GM12878 (cell line): ENCODE results near the gene COL13A1. TPM values are rescaled to one million over a fixed set of nuclear protein-coding genes. Genes with fewer than 3 reads are reported as not detected.

Experiments used
- ATAC-seq: fragments of 200-7000 bp; cut with Tn5 transposase; 3 replicates; pipeline ENCODE4 v1.9.1; 2020; ENCODE audit warnings: mild to moderate bottlenecking, moderate library complexity
- BruUV-seq: library from RNA; stranded (reverse); fragments of 400-500 nt; replicated peaks from 2 replicates; lab custom pipeline; 2021; lab: Mats Ljungman, UMichigan
- CTCF ChIA-PET: fragments of 300-600 bp; sonication (Branson Sonifier 250); formaldehyde crosslinking; extraction: SDS; loops from one replicate; lab custom pipeline; 2021; ENCODE audit warnings: inconsistent platforms; lab: Yijun Ruan, JAX
- POLR2A ChIA-PET: fragments of 350-600 bp; formaldehyde crosslinking; extraction: SDS; loops from one replicate; lab custom pipeline; 2021; ENCODE audit warnings: inconsistent platforms; lab: Charles Lee
- RAD21 ChIA-PET: fragments of 300-600 bp; sonication (Branson Sonifier 250); formaldehyde crosslinking; loops from one replicate; lab custom pipeline; 2023; ENCODE audit warnings: antibody characterized with exemption; ENCODE audit not compliant: unreplicated experiment; lab: Charles Lee
- SMC1A ChIA-PET: fragments of 300-600 bp; sonication (Branson Sonifier 250); formaldehyde crosslinking; loops from one replicate; lab custom pipeline; 2023; ENCODE audit not compliant: unreplicated experiment, uncharacterized antibody; lab: Charles Lee
- DNase-seq: peaks from one replicate; pipeline ENCODE4 v3.0.0-alpha.2; 2011; ENCODE audit warnings: low read depth, low spot score
- FAIRE-seq: peaks from 3 replicates; lab custom pipeline; 2011; peaks lifted over from hg19 to GRCh38; lab: Jason Lieb, UNC
- H2AFZ ChIP-seq: 2 replicates; pipeline ENCODE4 v1.6.0; 2011; ENCODE audit warnings: low read depth, low read length, control low read depth; ENCODE audit not compliant: control insufficient read depth
- H3K27ac ChIP-seq: 2 replicates; pipeline ENCODE4 v1.5.1; 2011; ENCODE audit warnings: control low read depth; ENCODE audit not compliant: control insufficient read depth, insufficient read depth
- H3K27me3 ChIP-seq, 2 experiments: replicated peaks in 1 of 2; 2 replicates each; pipeline versions ENCODE4 v1.6.0 to v1.6.1; 2011; ENCODE audit warnings: low read length in 1 of 2; ENCODE audit not compliant: control insufficient read depth in 2 of 2, insufficient read depth in 2 of 2
- H3K36me3 ChIP-seq, 2 experiments: 2 replicates each; pipeline ENCODE4 v1.5.1; 2011; ENCODE audit warnings: low read length in 1 of 2; ENCODE audit not compliant: control insufficient read depth in 2 of 2, insufficient read depth in 2 of 2
- H3K4me1 ChIP-seq: 2 replicates; pipeline ENCODE4 v1.6.1; 2011; ENCODE audit warnings: mild to moderate bottlenecking, low read length, moderate library complexity, mixed read lengths; ENCODE audit not compliant: control insufficient read depth, insufficient read depth
- H3K4me2 ChIP-seq: 2 replicates; pipeline ENCODE4 v1.6.0; 2011; ENCODE audit warnings: control low read depth; ENCODE audit not compliant: control insufficient read depth, insufficient read depth
- H3K4me3 ChIP-seq: fragments of 200-600 bp; sonication (generic); 2 replicates; pipeline ENCODE4 v1.5.1; 2016
- H3K79me2 ChIP-seq: 2 replicates; pipeline ENCODE4 v1.6.0; 2011; ENCODE audit warnings: low read length; ENCODE audit not compliant: control insufficient read depth, insufficient read depth
- H3K9ac ChIP-seq: 2 replicates; pipeline ENCODE4 v1.8.0; 2011; ENCODE audit warnings: low read length, control low read depth, mixed read lengths; ENCODE audit not compliant: control insufficient read depth, insufficient read depth
- H3K9me3 ChIP-seq: replicated peaks from 3 replicates; pipeline ENCODE4 v1.5.1; 2011; ENCODE audit warnings: mild to moderate bottlenecking, low read length; ENCODE audit not compliant: control insufficient read depth, insufficient read depth
- H4K20me1 ChIP-seq: 2 replicates; pipeline ENCODE4 v1.6.0; 2011; ENCODE audit not compliant: control insufficient read depth, insufficient read depth
- NFYA ChIP-seq: IDR thresholded peaks from 2 replicates; pipeline ENCODE4 v1.6.1; 2011; ENCODE audit warnings: low read depth, mild to moderate bottlenecking, low read length, improper control_type of control experiment, borderline replicate concordance
- SMAD1 ChIP-seq: fragments of 450-650 bp; IDR thresholded peaks from 2 replicates; pipeline ENCODE4 v1.6.1; 2018; ENCODE audit warnings: mild to moderate bottlenecking, low read depth; ENCODE audit not compliant: partially characterized antibody
- SMC3 ChIP-seq: IDR thresholded peaks from 2 replicates; pipeline ENCODE4 v1.6.1; 2011; ENCODE audit warnings: low read length, improper control_type of control experiment, borderline replicate concordance
- ZZZ3 ChIP-seq: IDR thresholded peaks from 2 replicates; pipeline ENCODE4 v1.6.1; 2011; ENCODE audit warnings: low read depth; ENCODE audit not compliant: control insufficient read depth, insufficient read length
- WGBS: methylation state at CpG from one replicate; pipeline ENCODE4 v1.1.6; 2016; ENCODE audit warnings: low lambda C conversion rate; ENCODE audit not compliant: insufficient replicate concordance, insufficient coverage; ENCODE audit errors: missing lambda C conversion rate; 5-methylcytosine and 5-hydroxymethylcytosine counted together
- in situ Hi-C: fragments of 300-500 bp; cut with MboI; formaldehyde crosslinking; loops from 9 replicates; pipeline ENCODE4 v1.14.3; 2018; ENCODE audit warnings: mixed read lengths
- intact Hi-C: fragments of 100-400 bp; cut with micrococcal nuclease; formaldehyde crosslinking; loops from one replicate; pipeline ENCODE4 v1.14.2; 2022; ENCODE audit not compliant: unreplicated experiment
- polyA plus RNA-seq, 11 experiments: library from polyadenylated mRNA; depleted of rRNA in 4 of 11; unstranded in 6 of 11; stranded (reverse) in 5 of 11; fragments of >200 nt; fragmentation: Nextera tagmentation in 4 of 11; fragmentation: Illumina TruSeq in 1 of 11; extraction: Ambion mirVana in 4 of 11; extraction: Trizol in 1 of 11; gene quantifications; 1 replicate in 1 of 11; 2 replicates in 10 of 11; pipeline versions ENCODE4 v1.2.1 to v1.2.3, GENCODE V29; 2011 to 2016; ENCODE audit warnings: inconsistent platforms in 2 of 11, missing spikeins in 2 of 11, low read depth in 1 of 11
- total RNA-seq, 4 experiments: library from RNA; depleted of rRNA in 3 of 4; stranded (reverse); fragments of >200 nt in 3 of 4; fragmentation: Illumina TruSeq in 1 of 4; extraction: Trizol in 1 of 4; gene quantifications; 2 replicates each; pipeline versions ENCODE4 v1.2.1 to v1.2.3, GENCODE V29; 2013 to 2021
- TF ChIP-seq, protein P1 (sequence below): IDR thresholded peaks from 2 replicates; pipeline ENCODE4 v1.6.1; 2011; ENCODE audit warnings: low read depth, mild to moderate bottlenecking, low read length, moderate library complexity, borderline replicate concordance; ENCODE audit errors: extremely low read depth

Gene COL13A1
- total and polyA plus RNA-seq, 10 of the 15 experiments (the other 5 are each of a cell fraction or from before 2014, with no cell fraction given) = 0.03 to 0.15 (median 0.05) TPM; not detected in 7

DNA sequence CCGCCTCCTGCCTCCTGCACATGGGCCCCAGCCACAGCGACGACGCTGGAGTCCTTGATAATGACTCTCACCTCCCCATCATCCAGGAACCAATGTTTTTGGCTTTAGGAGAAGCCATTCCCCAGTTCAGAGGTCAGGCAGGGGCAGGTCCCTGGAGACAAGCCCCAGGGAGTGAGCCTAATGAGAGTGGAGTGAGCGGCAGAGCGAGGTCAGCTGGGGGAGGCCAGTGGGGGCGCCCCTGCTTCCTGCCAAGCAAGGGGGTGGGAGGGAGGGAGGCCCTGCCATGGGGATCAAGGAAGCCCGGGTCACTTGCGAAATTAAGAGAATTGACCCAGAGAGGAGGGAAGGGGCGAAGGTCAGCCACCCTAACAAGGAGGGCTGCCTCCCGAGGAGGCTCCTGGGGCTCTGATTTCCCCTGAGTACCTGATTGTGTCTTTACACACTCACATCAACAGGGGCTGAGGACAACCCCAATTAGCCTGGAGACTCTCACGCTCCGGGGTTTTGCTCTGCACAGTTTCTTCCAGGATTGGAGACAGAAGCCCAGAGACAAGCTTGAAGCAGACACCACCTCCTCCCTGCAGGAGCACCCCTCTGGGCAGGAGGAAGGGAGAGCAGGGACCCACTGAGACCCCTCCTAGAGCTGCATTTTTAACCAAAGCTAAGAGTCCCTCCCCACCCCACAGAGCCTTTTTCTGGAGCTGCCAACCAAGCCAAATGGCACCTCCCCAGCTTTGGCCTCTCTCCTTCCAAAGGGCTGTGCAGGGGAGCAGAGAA lies 112.1 kb downstream of the COL13A1 start:
- H3K27me3 ChIP-seq = peaks cover 0 to 3% of the 10 kb centered on the region in 2 experiments; a peak in 3 of 4 replicates
- no peak overlapping the region for H3K27ac ChIP-seq
- WGBS = 38% methylated on average over 8 of the region's 13 CpGs
- ATAC-seq = no peak
- no peaks in the 10 kb centered on the region for H3K9me3 ChIP-seq
- no peak overlapping the region for H3K4me3 ChIP-seq
- DNase-seq = no peak
- no peaks in the 10 kb centered on the region for H3K79me2 ChIP-seq
- no peak overlapping the region for H3K9ac ChIP-seq
- RAD21 ChIA-PET = interaction anchor here (1.0 to 3.6 kb wide), 5 partner anchors 31 to 233 kb away, joined by 5 to 22 read pairs (median 5); partner anchors contain the start of gene TYSND1
- H3K4me2 ChIP-seq = no peak overlapping the region
- H2AFZ ChIP-seq = no peak overlapping the region
- in situ Hi-C loops = no loop called here
- H3K36me3 ChIP-seq = no peaks in the 10 kb centered on the region
- no peak for TF ChIP-seq SMAD1
- TF ChIP-seq ZZZ3 = no peak
- no peak for TF ChIP-seq NFYA
- TF ChIP-seq, protein P1, sequence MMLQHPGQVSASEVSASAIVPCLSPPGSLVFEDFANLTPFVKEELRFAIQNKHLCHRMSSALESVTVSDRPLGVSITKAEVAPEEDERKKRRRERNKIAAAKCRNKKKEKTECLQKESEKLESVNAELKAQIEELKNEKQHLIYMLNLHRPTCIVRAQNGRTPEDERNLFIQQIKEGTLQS = no peak
- no peak for TF ChIP-seq SMC3
- TF ChIP-seq, all 136 proteins: peak for 0
- intact Hi-C loops = loop anchor here (2.0 to 10.0 kb wide), 3 partner anchors 127 to 399 kb away; no protein-coding TSS in a partner anchor
- Histone ChIP-seq H3K4me1 (no peaks in the 10 kb centered on the region), H4K20me1 (no peaks in the 10 kb centered on the region)
- BruUV-seq = no TSS peak
- FAIRE-seq = no peak
- POLR2A ChIA-PET = interaction anchor here (0.5 kb wide), 1 partner anchor 124 kb away, joined by 5 read pairs; no protein-coding TSS in a partner anchor
- SMC1A ChIA-PET = interaction anchor here (0.5 to 2.6 kb wide), 7 partner anchors 9 to 398 kb away, joined by 4 to 11 read pairs (median 6); no protein-coding TSS in a partner anchor
- CTCF ChIA-PET = interaction anchor here (0.5 to 2.8 kb wide), 26 partner anchors 8 to 398 kb away, joined by 3 to 30 read pairs (median 4); partner anchors contain the start of gene TYSND1
